SK-N-SH treated with all-trans-retinoic acid at 6 μM for 48 hours (cell line): ENCODE results near the gene SLFN11.

ENCODE experiments used
- TSHZ2 ChIP-seq: fragments of 250-450 bp; sonication (Bioruptor Pico); IDR thresholded peaks from 2 replicates; pipeline ENCODE4 v1.5.0; 2020; ENCODE audit warnings: mild to moderate bottlenecking, moderate library complexity
- ZC3H10 ChIP-seq: fragments of 250-450 bp; sonication (Bioruptor Pico); IDR thresholded peaks from 2 replicates; pipeline ENCODE4 v1.5.1; 2021; ENCODE audit warnings: mild to moderate bottlenecking, moderate library complexity
- ZFP30 ChIP-seq: fragments of 450-650 bp; formaldehyde crosslinking; IDR thresholded peaks from 2 replicates; pipeline ENCODE4 v1.5.0; 2022; ENCODE audit warnings: mild to moderate bottlenecking, moderate library complexity

DNA sequence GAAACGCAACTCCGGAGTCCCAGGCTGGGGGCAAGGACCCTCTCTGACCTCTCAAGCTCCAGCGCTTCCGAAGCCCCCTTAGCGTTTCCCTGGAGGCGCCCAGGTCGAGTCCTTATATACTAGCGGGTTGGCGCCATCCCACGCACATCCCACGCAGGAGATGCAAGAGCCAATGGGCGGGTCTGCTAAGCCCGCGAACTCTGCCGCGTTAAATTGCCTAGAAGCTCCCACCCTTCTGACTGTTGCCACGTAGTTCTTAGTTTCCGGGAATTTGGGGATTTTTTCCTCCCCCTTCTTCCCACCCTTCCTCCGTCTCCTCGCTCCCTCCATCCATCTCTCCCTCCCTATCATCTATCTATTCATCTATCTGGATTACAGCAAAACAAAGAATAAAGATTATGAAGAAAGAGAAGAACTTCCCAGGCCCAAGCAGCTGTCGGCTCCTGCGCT, at the start of gene SLFN11:
- TF ChIP-seq TSHZ2 (CRISPR knock-in tag) (no peak), ZFP30 (CRISPR knock-in tag) (no peak), ZC3H10 (CRISPR knock-in tag) (no peak)
